Glomerular endothelial cell (primary cell): ENCODE measurements around the gene MXI1. TPM values are rescaled to one million over a fixed set of nuclear protein-coding genes. Genes with fewer than 3 reads are reported as not detected.
A peak's percentile ranks its signal among the peaks of the same experiment; 100 is the strongest.
"Not testable (repeated sequence)": the region's sequence is repeated elsewhere in the genome, so short reads cannot be mapped to it uniquely, and the experiment has no call there.

Experiments used
- DNase-seq: peaks from one replicate; pipeline ENCODE4 v3.0.0-alpha.2; 2011; ENCODE audit warnings: low read depth, low spot score; ENCODE audit errors: extremely low read depth
- total RNA-seq: library from RNA; depleted of rRNA; stranded (reverse); fragments of >200 nt; gene quantifications from 2 replicates; pipeline ENCODE4 v1.2.3, GENCODE V29; 2015

The MXI1 gene
- total RNA-seq, 1 donor from 2014 or later: 3.3 TPM

GRCh38 chr10:110181451-110181850 is 26.0 kb upstream of the MXI1 start:
- no peak for DNase-seq

- no peak for DNase-seq
Measured at GRCh38 chr10:110181911-110182310, 25.5 kb upstream of the MXI1 start.

GRCh38 chr10:110184398-110184797 is 23.0 kb upstream of the MXI1 start:
- DNase-seq: no peak

- not testable (repeated sequence) for DNase-seq
Measured at GRCh38 chr10:110185646-110186182, 21.7 kb upstream of the MXI1 start.

- no peak for DNase-seq
Measured at GRCh38 chr10:110190170-110190569, 17.2 kb upstream of the MXI1 start.

GRCh38 chr10:110192552-110192951 is 14.9 kb upstream of the MXI1 start:
- no peak for DNase-seq

GRCh38 chr10:110200503-110200902 is 6.9 kb upstream of the MXI1 start:
- DNase-seq: no peak

GRCh38 chr10:110201046-110201445 is 6.4 kb upstream of the MXI1 start:
- DNase-seq: not testable (repeated sequence)

GRCh38 chr10:110203500-110204455 is 3.6 kb upstream of the MXI1 start:
- no peak for DNase-seq

- DNase-seq: no peak
Measured at GRCh38 chr10:110205051-110205675, 2.2 kb upstream of the MXI1 start.

- DNase-seq: no peak
Measured at GRCh38 chr10:110207805-110208613, 604 bp downstream of the MXI1 start.

GRCh38 chr10:110208614-110209453 is 1.4 kb downstream of the MXI1 start:
- no peak for DNase-seq

- DNase-seq: no peak
Measured at GRCh38 chr10:110209454-110209925, 2.1 kb downstream of the MXI1 start.

- DNase-seq: no peak
Measured at GRCh38 chr10:110209926-110210673, 2.7 kb downstream of the MXI1 start.

- DNase-seq: peak; percentile 80
Measured at GRCh38 chr10:110210674-110211464, 3.5 kb downstream of the MXI1 start.

GRCh38 chr10:110211465-110211843 is 4.0 kb downstream of the MXI1 start:
- DNase-seq: no peak

- DNase-seq: no peak
Measured at GRCh38 chr10:110212119-110213006, 5.0 kb downstream of the MXI1 start.
